ENCODE measurements around the gene CDHR3.

Gene CDHR3

DNA sequence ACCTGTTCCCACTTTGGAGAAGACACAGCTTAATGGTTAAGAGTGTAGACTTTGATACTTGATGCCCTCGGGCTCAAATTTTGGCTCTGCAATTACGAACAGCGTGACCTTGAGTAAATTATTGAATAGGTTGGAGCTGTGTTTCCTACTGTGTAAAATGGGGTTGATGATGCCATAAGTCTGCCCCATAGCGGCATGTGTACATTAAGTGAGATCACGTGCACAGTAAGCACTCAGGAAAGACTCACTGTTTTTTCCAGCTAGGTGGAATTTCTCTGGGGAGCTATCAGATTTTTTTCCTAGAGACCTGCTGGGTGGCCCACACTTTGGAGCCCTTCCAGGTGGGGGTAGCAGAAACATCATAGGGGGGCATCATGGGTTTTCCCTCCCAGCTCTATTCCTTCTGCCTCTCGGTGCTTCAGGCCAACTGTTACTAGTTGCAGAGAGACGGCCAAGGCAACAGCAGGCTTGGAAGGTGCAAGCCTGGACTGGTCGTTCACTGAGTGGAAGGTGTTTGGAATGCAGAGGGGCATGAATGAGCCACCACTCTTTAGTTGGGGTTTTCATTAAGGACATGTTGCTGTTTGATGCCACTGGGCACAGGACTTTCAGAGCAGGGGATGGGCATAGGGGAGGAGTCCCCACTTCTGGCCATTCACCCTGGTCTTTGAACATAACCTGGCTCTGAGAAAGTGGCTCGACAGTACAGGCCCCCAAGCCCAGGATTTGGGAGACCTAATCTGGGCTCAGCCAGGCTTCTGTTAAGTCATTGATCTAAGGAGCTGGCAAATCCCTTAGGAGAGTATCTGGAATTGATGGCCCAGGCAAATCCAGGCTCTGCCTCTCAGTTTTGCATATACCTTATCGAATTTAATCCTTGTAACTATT is 85.0 kb downstream of the CDHR3 start:
- Histone ChIP-seq H3K4me1 (ENCODE audit: control insufficient read depth, insufficient read depth, low read length, unreplicated experiment) (peaks cover 10% of the 10 kb centered on the region), H3K4me3 (ENCODE audit: low read depth, low read length) (no peak overlapping the region), H3K79me2 (ENCODE audit: control insufficient read depth, insufficient read depth, low read length, unreplicated experiment) (no peaks in the 10 kb centered on the region), H3K36me3 (ENCODE audit: insufficient read depth, low read length) (no peaks in the 10 kb centered on the region), H3K27ac (ENCODE audit: low read depth, low read length) (no peak overlapping the region), H2AFZ (ENCODE audit: low read length, unreplicated experiment) (no peak overlapping the region), H3K27me3 (ENCODE audit: insufficient read depth, low read length) (peaks cover 28% of the 10 kb centered on the region)

DNA sequence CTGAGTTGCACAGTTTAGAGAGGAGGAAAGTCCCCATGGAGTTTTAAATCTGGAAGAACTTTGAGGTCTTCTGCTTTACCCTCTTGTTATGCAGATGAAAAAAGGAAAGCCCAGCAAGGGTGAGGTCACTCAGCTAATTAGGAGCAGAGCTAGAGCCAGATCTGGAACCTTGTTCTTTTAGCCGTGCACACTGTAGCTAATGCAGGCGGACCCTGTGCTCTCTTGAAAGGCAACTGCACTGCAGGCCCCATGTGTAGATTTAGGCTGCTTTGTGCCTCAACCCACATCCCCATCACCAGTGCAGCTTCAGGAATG is 85.6 kb downstream of the CDHR3 start:
- Histone ChIP-seq H3K79me2 (ENCODE audit: control insufficient read depth, insufficient read depth, low read length, unreplicated experiment) (no peaks in the 10 kb centered on the region), H3K27ac (ENCODE audit: low read depth, low read length) (no peak overlapping the region), H3K4me1 (ENCODE audit: control insufficient read depth, insufficient read depth, low read length, unreplicated experiment) (peaks cover 10% of the 10 kb centered on the region), H3K27me3 (ENCODE audit: insufficient read depth, low read length) (peaks cover 25% of the 10 kb centered on the region), H3K4me3 (ENCODE audit: low read depth, low read length) (no peak overlapping the region), H2AFZ (ENCODE audit: low read length, unreplicated experiment) (no peak overlapping the region), H3K36me3 (ENCODE audit: insufficient read depth, low read length) (no peaks in the 10 kb centered on the region)

DNA sequence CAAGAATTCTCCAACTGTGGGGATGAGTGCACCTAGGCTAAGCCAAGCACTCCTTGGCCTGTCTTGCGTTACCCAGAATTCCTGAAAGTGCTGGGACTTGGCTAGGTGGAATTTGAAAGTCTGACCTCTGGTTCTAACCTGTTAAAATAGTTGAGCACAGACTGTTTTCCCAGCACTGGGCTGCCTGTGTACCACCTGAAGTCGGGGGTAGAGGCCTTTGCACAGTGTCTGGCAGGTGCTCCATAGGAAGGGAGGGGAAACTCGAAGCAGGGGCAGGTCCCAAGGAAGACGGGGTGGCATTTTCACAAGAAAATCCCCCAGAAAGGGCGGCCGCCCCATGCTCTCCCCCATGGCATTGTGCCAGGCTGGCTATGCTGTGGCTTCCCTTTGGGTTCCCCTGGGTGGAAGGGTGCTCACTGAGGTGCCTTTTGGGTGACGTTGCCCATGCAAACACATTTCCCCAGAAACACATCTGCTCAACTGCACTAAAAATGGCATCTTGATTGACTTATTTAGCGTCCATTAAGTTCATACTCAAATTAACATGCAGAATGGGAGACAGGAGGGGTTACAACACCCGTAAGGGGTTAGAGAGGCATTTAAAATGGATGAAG is 86.2 kb downstream of the CDHR3 start:
- H3K4me3 ChIP-seq (ENCODE audit: low read depth, low read length): no peak overlapping the region
- peaks cover 10% of the 10 kb centered on the region for H3K4me1 ChIP-seq (ENCODE audit: control insufficient read depth, insufficient read depth, low read length, unreplicated experiment)
- H3K27ac ChIP-seq (ENCODE audit: low read depth, low read length): no peak overlapping the region
- no peaks in the 10 kb centered on the region for H3K79me2 ChIP-seq (ENCODE audit: control insufficient read depth, insufficient read depth, low read length, unreplicated experiment)
- no peak overlapping the region for H2AFZ ChIP-seq (ENCODE audit: low read length, unreplicated experiment)
- H3K36me3 ChIP-seq (ENCODE audit: insufficient read depth, low read length): no peaks in the 10 kb centered on the region
- peaks cover 24% of the 10 kb centered on the region for H3K27me3 ChIP-seq (ENCODE audit: insufficient read depth, low read length)

DNA sequence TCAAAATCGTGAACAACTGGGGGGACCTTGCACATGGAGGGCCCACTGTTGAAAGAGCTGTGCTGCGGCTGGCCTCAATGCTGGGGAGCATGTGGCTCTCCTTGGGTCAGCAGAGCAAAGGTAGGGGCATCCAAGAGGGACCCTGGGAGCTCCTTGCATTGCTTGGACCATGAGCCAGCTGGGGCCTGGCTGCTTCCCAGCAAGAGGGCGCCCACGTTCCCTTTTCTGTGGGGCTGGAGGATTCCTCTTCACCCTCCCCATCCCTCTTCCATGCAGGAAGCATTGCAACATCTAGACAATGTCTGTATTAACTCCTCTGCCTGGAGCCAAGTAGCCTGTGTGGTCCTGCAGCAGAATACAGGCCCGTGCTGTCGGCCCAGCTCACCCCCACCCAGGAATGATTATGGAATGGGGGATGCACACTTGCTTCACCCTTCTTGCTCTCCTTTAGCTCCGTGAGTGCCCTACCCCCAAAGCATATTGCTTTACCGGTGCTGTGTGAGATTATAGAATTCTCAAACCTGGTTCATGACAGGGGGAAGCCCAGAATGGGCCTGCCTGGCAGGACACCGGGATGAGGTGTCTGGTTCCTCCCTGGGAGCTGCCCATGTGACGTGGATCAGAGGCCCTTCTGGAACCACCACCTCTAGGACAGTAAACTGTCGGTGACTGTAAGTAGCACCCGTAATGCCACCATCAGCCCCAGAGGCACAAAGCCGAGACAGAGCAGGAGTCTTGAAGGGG is 87.1 kb downstream of the CDHR3 start:
- H3K27me3 ChIP-seq (ENCODE audit: insufficient read depth, low read length): peaks cover 19% of the 10 kb centered on the region; the same call in 1 of the 2 replicates
- no peaks in the 10 kb centered on the region for H3K79me2 ChIP-seq (ENCODE audit: control insufficient read depth, insufficient read depth, low read length, unreplicated experiment)
- peaks cover 10% of the 10 kb centered on the region for H3K4me1 ChIP-seq (ENCODE audit: control insufficient read depth, insufficient read depth, low read length, unreplicated experiment)
- no peak overlapping the region for H3K4me3 ChIP-seq (ENCODE audit: low read depth, low read length)
- no peaks in the 10 kb centered on the region for H3K36me3 ChIP-seq (ENCODE audit: insufficient read depth, low read length)
- no peak overlapping the region for H2AFZ ChIP-seq (ENCODE audit: low read length, unreplicated experiment)
- H3K27ac ChIP-seq (ENCODE audit: low read depth, low read length): no peak overlapping the region

DNA sequence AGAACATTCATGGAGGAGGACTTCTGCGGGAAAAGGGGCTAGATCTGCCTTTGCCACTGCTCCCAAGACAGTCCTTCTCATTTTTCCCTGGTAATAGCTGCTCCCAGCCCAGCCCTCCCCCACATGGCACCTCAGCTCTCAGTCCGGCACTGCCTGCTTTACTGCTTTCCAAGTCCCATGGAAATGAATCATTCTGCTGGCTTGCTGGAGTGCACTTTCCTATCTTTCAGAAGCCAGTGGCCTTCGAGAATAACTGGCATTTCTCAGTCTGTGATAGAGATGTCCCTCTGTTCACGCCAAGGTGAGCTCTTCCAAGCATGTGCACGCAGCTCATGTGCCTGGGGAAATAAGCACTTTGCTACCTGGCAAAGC is 87.7 kb downstream of the CDHR3 start:
- Histone ChIP-seq H3K4me1 (ENCODE audit: control insufficient read depth, insufficient read depth, low read length, unreplicated experiment) (peaks cover 10% of the 10 kb centered on the region), H3K36me3 (ENCODE audit: insufficient read depth, low read length) (no peaks in the 10 kb centered on the region), H2AFZ (ENCODE audit: low read length, unreplicated experiment) (no peak overlapping the region), H3K27ac (ENCODE audit: low read depth, low read length) (no peak overlapping the region), H3K79me2 (ENCODE audit: control insufficient read depth, insufficient read depth, low read length, unreplicated experiment) (no peaks in the 10 kb centered on the region), H3K27me3 (ENCODE audit: insufficient read depth, low read length) (peaks cover 16% of the 10 kb centered on the region; the same call in 1 of the 2 replicates), H3K4me3 (ENCODE audit: low read depth, low read length) (no peak overlapping the region)

DNA sequence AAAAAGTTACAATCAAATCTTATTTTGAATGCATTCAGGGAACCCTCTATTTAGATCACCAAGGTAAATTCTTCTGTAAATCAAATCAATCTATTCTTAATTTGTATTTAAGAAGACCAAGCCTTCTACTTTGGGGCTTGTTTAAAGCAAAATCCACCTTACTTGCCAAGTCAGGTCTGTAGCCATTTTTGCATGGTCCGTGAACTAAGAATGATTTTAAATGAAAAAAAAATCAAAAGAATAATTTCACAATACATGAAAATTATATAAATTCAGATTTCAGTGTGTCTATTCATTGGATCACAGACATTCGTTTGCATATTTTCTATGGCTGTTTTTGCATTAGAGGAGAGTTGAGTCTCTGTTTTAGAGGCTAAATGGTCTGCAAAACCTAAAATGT is 89.6 kb downstream of the CDHR3 start:
- no peaks in the 10 kb centered on the region for H3K79me2 ChIP-seq (ENCODE audit: control insufficient read depth, insufficient read depth, low read length, unreplicated experiment)
- H3K36me3 ChIP-seq (ENCODE audit: insufficient read depth, low read length): no peaks in the 10 kb centered on the region
- H3K27ac ChIP-seq (ENCODE audit: low read depth, low read length): no peak overlapping the region
- H3K27me3 ChIP-seq (ENCODE audit: insufficient read depth, low read length): 0 out of 2 replicates have a peak, but pooled peaks cover 6% of the 10 kb centered on the region
- no peak overlapping the region for H2AFZ ChIP-seq (ENCODE audit: low read length, unreplicated experiment)
- H3K4me1 ChIP-seq (ENCODE audit: control insufficient read depth, insufficient read depth, low read length, unreplicated experiment): peaks cover 14% of the 10 kb centered on the region
- H3K4me3 ChIP-seq (ENCODE audit: low read depth, low read length): no peak overlapping the region

DNA sequence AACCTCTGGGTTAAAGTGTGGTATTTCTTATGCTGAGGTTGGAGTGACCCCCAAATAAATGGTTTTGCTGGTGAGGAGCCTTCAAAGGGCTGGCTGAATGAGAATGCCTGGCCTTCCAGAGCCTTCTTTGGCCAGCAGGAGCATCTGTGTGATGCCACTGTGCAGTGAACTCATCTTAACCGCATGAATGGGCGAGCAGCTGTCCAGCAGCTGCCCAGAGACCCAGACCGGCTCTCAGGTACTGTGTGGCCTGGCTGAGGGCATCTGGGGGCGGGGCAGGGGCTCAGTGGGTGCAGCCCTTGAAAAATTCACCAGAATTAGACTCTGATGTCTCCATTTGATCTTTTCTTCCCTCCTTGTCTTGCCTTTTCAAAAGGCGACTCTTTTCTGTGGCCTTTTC is 90.0 kb downstream of the CDHR3 start:
- no peak overlapping the region for H2AFZ ChIP-seq (ENCODE audit: low read length, unreplicated experiment)
- H3K36me3 ChIP-seq (ENCODE audit: insufficient read depth, low read length): no peaks in the 10 kb centered on the region
- H3K4me1 ChIP-seq (ENCODE audit: control insufficient read depth, insufficient read depth, low read length, unreplicated experiment): peaks cover 14% of the 10 kb centered on the region
- H3K4me3 ChIP-seq (ENCODE audit: low read depth, low read length): no peak overlapping the region
- no peak overlapping the region for H3K27ac ChIP-seq (ENCODE audit: low read depth, low read length)
- H3K79me2 ChIP-seq (ENCODE audit: control insufficient read depth, insufficient read depth, low read length, unreplicated experiment): no peaks in the 10 kb centered on the region
- 0 out of 2 replicates have a peak, but pooled peaks cover 6% of the 10 kb centered on the region for H3K27me3 ChIP-seq (ENCODE audit: insufficient read depth, low read length)

DNA sequence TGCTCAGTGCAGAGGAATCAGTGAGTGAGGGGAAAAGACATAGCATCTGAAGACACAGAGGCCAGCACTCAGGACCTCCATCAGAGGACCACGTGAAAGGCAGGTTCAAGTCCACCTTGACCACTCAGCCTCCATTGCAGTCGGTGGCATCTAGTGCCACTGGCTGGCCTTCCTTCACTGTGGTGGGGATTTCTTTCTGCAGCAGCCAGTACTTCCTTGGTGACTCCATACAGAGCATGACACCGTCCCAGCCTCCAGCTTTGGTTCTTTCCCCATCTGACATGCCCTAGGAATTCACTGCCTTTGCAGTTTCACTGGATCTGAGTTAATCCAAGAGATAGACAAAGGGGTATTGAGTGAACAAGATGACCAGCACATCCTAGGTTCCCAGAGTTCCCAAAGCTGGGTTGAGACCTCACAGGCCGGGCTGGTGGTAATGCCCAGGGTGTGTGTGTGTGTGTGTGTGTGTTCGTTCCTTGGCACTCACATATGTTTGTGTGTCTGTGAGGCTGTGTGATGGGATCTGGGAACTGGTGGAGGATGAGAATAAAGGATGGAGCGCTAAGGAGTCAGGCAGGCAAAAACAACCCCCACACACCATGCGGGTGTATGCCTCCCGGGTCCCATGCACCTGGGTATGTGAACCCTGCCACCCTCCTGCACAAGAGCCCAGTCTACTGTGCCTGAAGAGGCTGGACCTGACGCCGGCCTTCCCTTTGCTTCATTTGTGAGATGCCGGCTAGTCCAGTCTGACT is 91.3 kb downstream of the CDHR3 start:
- Histone ChIP-seq H3K79me2 (ENCODE audit: control insufficient read depth, insufficient read depth, low read length, unreplicated experiment) (no peaks in the 10 kb centered on the region), H3K27me3 (ENCODE audit: insufficient read depth, low read length) (0 out of 2 replicates have a peak, but pooled peaks cover 6% of the 10 kb centered on the region), H3K4me3 (ENCODE audit: low read depth, low read length) (no peak overlapping the region), H2AFZ (ENCODE audit: low read length, unreplicated experiment) (no peak overlapping the region), H3K27ac (ENCODE audit: low read depth, low read length) (no peak overlapping the region), H3K36me3 (ENCODE audit: insufficient read depth, low read length) (no peaks in the 10 kb centered on the region), H3K4me1 (ENCODE audit: control insufficient read depth, insufficient read depth, low read length, unreplicated experiment) (peaks cover 14% of the 10 kb centered on the region)

DNA sequence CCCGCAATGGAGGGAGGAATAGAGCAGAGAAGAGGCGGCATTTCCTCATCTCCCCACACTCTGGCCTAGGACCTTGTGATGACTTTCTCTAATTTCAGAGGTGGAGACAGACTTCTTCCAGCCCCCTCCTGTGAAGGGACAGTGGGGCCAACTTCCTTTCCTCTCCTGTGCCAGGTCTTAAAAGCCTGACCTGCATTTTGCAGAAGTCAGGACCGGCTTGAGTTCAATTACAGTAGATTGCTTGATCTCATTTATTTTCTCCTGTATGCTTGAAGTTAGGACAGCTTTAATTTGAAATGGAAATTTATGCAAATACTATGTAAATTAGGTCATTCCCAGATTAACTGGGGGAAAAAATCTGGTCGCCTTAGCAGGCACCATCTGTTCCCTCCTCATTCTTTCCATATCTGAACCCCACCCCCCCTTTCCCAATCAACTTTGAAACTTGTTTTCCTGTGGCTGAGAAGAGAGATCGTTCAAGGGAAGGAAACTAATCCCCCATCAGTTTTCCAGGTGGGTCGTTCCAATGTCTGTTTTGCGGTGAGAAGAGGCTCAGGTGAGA is 92.0 kb downstream of the CDHR3 start:
- no peak overlapping the region for H3K4me3 ChIP-seq (ENCODE audit: low read depth, low read length)
- H3K4me1 ChIP-seq (ENCODE audit: control insufficient read depth, insufficient read depth, low read length, unreplicated experiment): peaks cover 14% of the 10 kb centered on the region
- H3K27ac ChIP-seq (ENCODE audit: low read depth, low read length): no peak overlapping the region
- no peaks in the 10 kb centered on the region for H3K79me2 ChIP-seq (ENCODE audit: control insufficient read depth, insufficient read depth, low read length, unreplicated experiment)
- H3K27me3 ChIP-seq (ENCODE audit: insufficient read depth, low read length): 0 out of 2 replicates have a peak, but pooled peaks cover 6% of the 10 kb centered on the region
- no peaks in the 10 kb centered on the region for H3K36me3 ChIP-seq (ENCODE audit: insufficient read depth, low read length)
- H2AFZ ChIP-seq (ENCODE audit: low read length, unreplicated experiment): no peak overlapping the region
